ENCODE measurements around the gene BEGAIN. TPM values are rescaled to one million over a fixed set of nuclear protein-coding genes. Genes with fewer than 3 reads are reported as not detected.

BEGAIN gene
- total and polyA plus RNA-seq, 2 donors (not counting 3 experiments of a cell fraction or from before 2014, with no cell fraction given) = 0.49 TPM; not detected in 1

DNA sequence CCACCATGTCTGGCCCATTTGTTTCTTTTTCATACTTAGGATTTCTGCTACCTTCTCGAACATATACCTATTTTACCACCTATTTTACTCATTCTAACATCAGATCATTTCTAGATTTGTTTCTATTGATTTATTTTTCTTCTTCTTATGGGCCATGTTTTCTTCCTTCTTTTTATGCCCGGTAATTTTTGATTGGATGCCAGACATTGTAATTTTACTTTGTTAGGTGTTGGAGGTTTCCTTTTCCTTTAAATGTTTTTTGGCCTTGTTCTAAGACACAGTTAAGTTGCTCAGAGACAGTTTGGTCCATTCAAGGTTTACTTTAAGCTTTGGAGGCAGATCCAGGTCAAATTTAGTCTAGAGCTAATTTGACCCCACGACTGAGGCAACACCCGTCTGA lies 14.7 kb upstream of the BEGAIN start:
- DNase-seq (ENCODE audit: low read depth, low spot score) (no peak), FAIRE-seq (no peak)
- Histone ChIP-seq H2AFZ (ENCODE audit: low read depth, low read length) (no peak overlapping the region), H3K36me3 (ENCODE audit: control insufficient read depth in 2 of 2, extremely low read depth in 1 of 2, insufficient read depth in 2 of 2, low read length in 2 of 2) (no peaks in the 10 kb centered on the region), H3K4me2 (ENCODE audit: insufficient read depth, low read length) (no peak overlapping the region), H3K79me2 (ENCODE audit: control insufficient read depth, insufficient read depth, low read length) (no peaks in the 10 kb centered on the region), H3K9ac (replicated peaks; ENCODE audit: extremely low read depth, insufficient read depth, low read length) (no peak overlapping the region), H3K9me1 (replicated peaks; ENCODE audit: control insufficient read depth, extremely low read depth, insufficient read depth, low read length) (no peaks in the 10 kb centered on the region), H3K27me3 (ENCODE audit: control insufficient read depth in 2 of 2, insufficient read depth in 2 of 2, low read length in 2 of 2) (peaks cover 2 to 21% of the 10 kb centered on the region in 2 experiments), H3K27ac (ENCODE audit: insufficient read depth, low read depth, low read length) (no peak overlapping the region), H4K20me1 (replicated peaks; ENCODE audit: control insufficient read depth, extremely low read depth, insufficient read depth, low read length) (no peaks in the 10 kb centered on the region), H3K4me3 (replicated peaks in 1 of 3; ENCODE audit: insufficient read depth in 1 of 3, low read depth in 1 of 3, low read length in 3 of 3) (no peak overlapping the region), H3K4me1 (ENCODE audit: control insufficient read depth, extremely low read depth, insufficient read depth, low read length) (no peaks in the 10 kb centered on the region), H3K9me3 (replicated peaks; ENCODE audit: control insufficient read depth, insufficient read depth, low read length) (no peaks in the 10 kb centered on the region)
- intact Hi-C loops (cut with micrococcal nuclease) (no loop called here), dilution Hi-C loops (cut with MboI; ENCODE audit: extremely low pct_ligation_motif_present, low sequenced_read_pairs) (no loop called here)
- BruUV-seq (replicated peaks) = no TSS peak
- ChIA-PET CTCF (interaction anchor here (0.5 to 1.5 kb wide), 3 partner anchors 15 to 632 kb away, joined by 3 to 4 read pairs (median 4); no protein-coding TSS in a partner anchor), POLR2A (no interaction called here)
- no peak for TF ChIP-seq FOS (IDR thresholded peaks at IDR 0.05; ENCODE audit: borderline replicate concordance, insufficient read depth, low read length)
- TF ChIP-seq JUN (IDR thresholded peaks at IDR 0.05; ENCODE audit: borderline replicate concordance, insufficient read depth, insufficient read length, low read depth) = no peak
- no peak for TF ChIP-seq GATA2 (IDR thresholded peaks at IDR 0.05; ENCODE audit: insufficient read depth, insufficient read length, low read depth, low read length)
- no peak for TF ChIP-seq POLR2A (IDR thresholded peaks at IDR 0.05; ENCODE audit: low read depth, low read length)
- no peak for TF ChIP-seq MYC (IDR thresholded peaks at IDR 0.05; ENCODE audit: low read depth, low read length)
- no peak for TF ChIP-seq EZH2 (IDR thresholded peaks at IDR 0.05; ENCODE audit: borderline replicate concordance, low read depth, low read length, severe bottlenecking)
- TF ChIP-seq, protein P1, sequence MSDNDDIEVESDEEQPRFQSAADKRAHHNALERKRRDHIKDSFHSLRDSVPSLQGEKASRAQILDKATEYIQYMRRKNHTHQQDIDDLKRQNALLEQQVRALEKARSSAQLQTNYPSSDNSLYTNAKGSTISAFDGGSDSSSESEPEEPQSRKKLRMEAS (IDR thresholded peaks at IDR 0.05; ENCODE audit: insufficient read depth, insufficient read length) = no peak
- TF ChIP-seq, protein P2, sequence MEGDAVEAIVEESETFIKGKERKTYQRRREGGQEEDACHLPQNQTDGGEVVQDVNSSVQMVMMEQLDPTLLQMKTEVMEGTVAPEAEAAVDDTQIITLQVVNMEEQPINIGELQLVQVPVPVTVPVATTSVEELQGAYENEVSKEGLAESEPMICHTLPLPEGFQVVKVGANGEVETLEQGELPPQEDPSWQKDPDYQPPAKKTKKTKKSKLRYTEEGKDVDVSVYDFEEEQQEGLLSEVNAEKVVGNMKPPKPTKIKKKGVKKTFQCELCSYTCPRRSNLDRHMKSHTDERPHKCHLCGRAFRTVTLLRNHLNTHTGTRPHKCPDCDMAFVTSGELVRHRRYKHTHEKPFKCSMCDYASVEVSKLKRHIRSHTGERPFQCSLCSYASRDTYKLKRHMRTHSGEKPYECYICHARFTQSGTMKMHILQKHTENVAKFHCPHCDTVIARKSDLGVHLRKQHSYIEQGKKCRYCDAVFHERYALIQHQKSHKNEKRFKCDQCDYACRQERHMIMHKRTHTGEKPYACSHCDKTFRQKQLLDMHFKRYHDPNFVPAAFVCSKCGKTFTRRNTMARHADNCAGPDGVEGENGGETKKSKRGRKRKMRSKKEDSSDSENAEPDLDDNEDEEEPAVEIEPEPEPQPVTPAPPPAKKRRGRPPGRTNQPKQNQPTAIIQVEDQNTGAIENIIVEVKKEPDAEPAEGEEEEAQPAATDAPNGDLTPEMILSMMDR (IDR thresholded peaks at IDR 0.05; ENCODE audit: extremely low read depth in 1 of 2, insufficient read depth in 1 of 2, low read depth in 1 of 2, low read length in 2 of 2) = no peak
- TF ChIP-seq POLR2AphosphoS5 (IDR thresholded peaks at IDR 0.05; ENCODE audit: insufficient read depth, low read depth, low read length) = no peak
